Ovary (tissue), 3 donors: ENCODE measurements around the gene ANO10.

ENCODE experiments used
- EP300 ChIP-seq: sonication (generic); formaldehyde crosslinking; IDR thresholded peaks from one replicate; pipeline ENCODE4 v1.6.1; 2017; ENCODE audit warnings: antibody characterized with exemption
- POLR2A ChIP-seq: fragments of 450-650 bp; IDR thresholded peaks from one replicate; pipeline ENCODE4 v1.6.1; 2017; ENCODE audit warnings: antibody characterized with exemption, mild to moderate bottlenecking, moderate library complexity
- TF ChIP-seq, protein P1 (sequence below), 3 donors: fragments of 450-650 bp in 2 of 3; fragments of 200-600 bp in 1 of 3; IDR thresholded peaks; one replicate each; pipeline versions ENCODE4 v1.5.1 to v1.8.0; 2016 to 2022; ENCODE audit warnings: antibody characterized with exemption in 3 of 3, mild to moderate bottlenecking in 1 of 3
- donor health status: DM: no; HTN: no; CAD: no.

DNA sequence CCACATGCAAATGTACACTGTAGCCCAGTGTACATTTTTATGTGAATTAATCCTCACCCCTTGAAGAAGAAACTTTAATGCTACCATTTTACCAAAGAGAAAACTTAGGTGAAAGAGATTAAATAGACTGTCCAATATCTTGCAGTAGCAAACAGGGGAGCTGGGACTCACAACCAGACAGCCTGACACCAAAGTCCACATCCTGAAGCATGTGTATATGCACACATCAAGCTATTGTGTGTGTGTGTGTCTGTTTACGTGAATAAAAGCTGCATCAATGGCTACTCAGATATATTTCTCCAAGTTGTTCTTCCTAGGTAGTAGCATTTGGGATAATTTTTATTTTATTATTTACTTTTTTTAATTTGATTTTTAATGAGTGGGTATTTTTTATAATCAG is 6.7 kb downstream of the ANO10 start:
- TF ChIP-seq POLR2A: no peak
- TF ChIP-seq, protein P1, sequence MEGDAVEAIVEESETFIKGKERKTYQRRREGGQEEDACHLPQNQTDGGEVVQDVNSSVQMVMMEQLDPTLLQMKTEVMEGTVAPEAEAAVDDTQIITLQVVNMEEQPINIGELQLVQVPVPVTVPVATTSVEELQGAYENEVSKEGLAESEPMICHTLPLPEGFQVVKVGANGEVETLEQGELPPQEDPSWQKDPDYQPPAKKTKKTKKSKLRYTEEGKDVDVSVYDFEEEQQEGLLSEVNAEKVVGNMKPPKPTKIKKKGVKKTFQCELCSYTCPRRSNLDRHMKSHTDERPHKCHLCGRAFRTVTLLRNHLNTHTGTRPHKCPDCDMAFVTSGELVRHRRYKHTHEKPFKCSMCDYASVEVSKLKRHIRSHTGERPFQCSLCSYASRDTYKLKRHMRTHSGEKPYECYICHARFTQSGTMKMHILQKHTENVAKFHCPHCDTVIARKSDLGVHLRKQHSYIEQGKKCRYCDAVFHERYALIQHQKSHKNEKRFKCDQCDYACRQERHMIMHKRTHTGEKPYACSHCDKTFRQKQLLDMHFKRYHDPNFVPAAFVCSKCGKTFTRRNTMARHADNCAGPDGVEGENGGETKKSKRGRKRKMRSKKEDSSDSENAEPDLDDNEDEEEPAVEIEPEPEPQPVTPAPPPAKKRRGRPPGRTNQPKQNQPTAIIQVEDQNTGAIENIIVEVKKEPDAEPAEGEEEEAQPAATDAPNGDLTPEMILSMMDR (IDR thresholded peaks at IDR 0.05): no peak
- no peak for TF ChIP-seq EP300
